PC-3 (cell line): ENCODE data around the gene CASZ1. TPM values are rescaled to one million over a fixed set of nuclear protein-coding genes. Genes with fewer than 3 reads are reported as not detected.
A peak's percentile ranks its signal among the peaks of the same experiment; 100 is the strongest.

Source experiments
- ATAC-seq: fragments of 200-7000 bp; cut with Tn5 transposase; 2 replicates; pipeline ENCODE4 v1.9.1; 2020; ENCODE audit warnings: mild to moderate bottlenecking, moderate library complexity
- BruUV-seq: library from RNA; stranded (reverse); fragments of 400-500 nt; replicated peaks from 2 replicates; lab custom pipeline; 2021; lab: Mats Ljungman, UMichigan
- CTCF ChIA-PET: fragments of 300-600 bp; sonication (Branson Sonifier 250); formaldehyde crosslinking; loops from one replicate; lab custom pipeline; 2022; ENCODE audit warnings: antibody characterized with exemption; lab: Charles Lee
- POLR2A ChIA-PET: fragments of 300-600 bp; sonication (Branson Sonifier 250); formaldehyde crosslinking; loops from one replicate; lab custom pipeline; 2022; ENCODE audit warnings: antibody characterized with exemption; ENCODE audit not compliant: unreplicated experiment; lab: Charles Lee
- DNase-seq: peaks from one replicate; pipeline ENCODE4 v3.0.0-alpha.2; 2015
- H2AFZ ChIP-seq: fragments of 300-600 bp; sonication (generic); 2 replicates; pipeline ENCODE4 v1.6.0; 2016; ENCODE audit warnings: antibody characterized with exemption, low read length
- H3F3A ChIP-seq: fragments of 300-600 bp; sonication (generic); one replicate; pipeline ENCODE4 v1.6.0; 2017; ENCODE audit warnings: antibody characterized with exemption, low read length, control low read depth, mild to moderate bottlenecking; ENCODE audit not compliant: unreplicated experiment
- H3K27ac ChIP-seq: fragments of 300-600 bp; sonication (generic); 2 replicates; pipeline ENCODE4 v1.5.1; 2016; ENCODE audit warnings: mild to moderate bottlenecking, low read length
- H3K27me3 ChIP-seq: fragments of 300-600 bp; sonication (generic); 2 replicates; pipeline ENCODE4 v1.6.1; 2016; ENCODE audit warnings: low read length, mixed read lengths
- H3K36me3 ChIP-seq: fragments of 300-600 bp; sonication (generic); 2 replicates; pipeline ENCODE4 v1.6.1; 2016; ENCODE audit warnings: low read depth, mixed run types, low read length, mixed read lengths
- H3K4me1 ChIP-seq: fragments of 300-600 bp; sonication (generic); 2 replicates; pipeline ENCODE4 v1.5.1; 2016; ENCODE audit warnings: low read length; ENCODE audit not compliant: insufficient read depth
- H3K4me2 ChIP-seq: fragments of 300-600 bp; sonication (generic); 2 replicates; pipeline ENCODE4 v1.6.0; 2016; ENCODE audit warnings: low read length
- H3K4me3 ChIP-seq: fragments of 300-600 bp; sonication (generic); 2 replicates; pipeline ENCODE4 v1.5.1; 2016; ENCODE audit warnings: mild to moderate bottlenecking, low read length, mixed read lengths
- H3K79me2 ChIP-seq: fragments of 300-600 bp; sonication (generic); 2 replicates; pipeline ENCODE4 v1.6.1; 2017; ENCODE audit warnings: low read length, mixed read lengths
- H3K9ac ChIP-seq: fragments of 300-600 bp; sonication (generic); 2 replicates; pipeline ENCODE4 v1.6.0; 2016; ENCODE audit warnings: mild to moderate bottlenecking, low read length
- H3K9me2 ChIP-seq: fragments of 300-600 bp; sonication (generic); replicated peaks from 2 replicates; pipeline ENCODE4 v1.6.1; 2016; ENCODE audit warnings: mixed run types, low read length, mixed read lengths
- H3K9me3 ChIP-seq: fragments of 300-600 bp; sonication (generic); 2 replicates; pipeline ENCODE4 v1.6.1; 2016; ENCODE audit warnings: low read length, mixed read lengths
- H4K20me1 ChIP-seq: fragments of 300-600 bp; sonication (generic); 2 replicates; pipeline ENCODE4 v1.6.1; 2016; ENCODE audit warnings: low read length, mixed read lengths
- EZH2 ChIP-seq: fragments of 300-600 bp; sonication (generic); IDR thresholded peaks from one replicate; pipeline ENCODE4 v1.6.1; 2017; ENCODE audit warnings: antibody characterized with exemption, mild to moderate bottlenecking, low read length; ENCODE audit not compliant: unreplicated experiment
- EZH2phosphoT487 ChIP-seq: fragments of 300-600 bp; sonication (generic); IDR thresholded peaks from 2 replicates; pipeline ENCODE4 v1.6.1; 2018; ENCODE audit warnings: mild to moderate bottlenecking, antibody characterized with exemption, low read length, borderline replicate concordance
- intact Hi-C: fragments of 100-400 bp; cut with micrococcal nuclease; formaldehyde crosslinking; loops from 2 replicates; pipeline ENCODE4 v1.9.0; 2023
- total RNA-seq: library from RNA; depleted of rRNA; stranded (reverse); fragments of >200 nt; gene quantifications from 2 replicates; pipeline ENCODE4 v1.2.3, GENCODE V29; 2014
- TF ChIP-seq, protein P1 (sequence below): fragments of 300-600 bp; sonication (generic); conservative IDR thresholded peaks from 2 replicates; pipeline ENCODE4 v1.5.1; 2017; ENCODE audit warnings: antibody characterized with exemption, low read depth, mild to moderate bottlenecking, low read length

Gene CASZ1
- total RNA-seq, 1 experiment from 2014 or later, result 12.8 TPM

DNA sequence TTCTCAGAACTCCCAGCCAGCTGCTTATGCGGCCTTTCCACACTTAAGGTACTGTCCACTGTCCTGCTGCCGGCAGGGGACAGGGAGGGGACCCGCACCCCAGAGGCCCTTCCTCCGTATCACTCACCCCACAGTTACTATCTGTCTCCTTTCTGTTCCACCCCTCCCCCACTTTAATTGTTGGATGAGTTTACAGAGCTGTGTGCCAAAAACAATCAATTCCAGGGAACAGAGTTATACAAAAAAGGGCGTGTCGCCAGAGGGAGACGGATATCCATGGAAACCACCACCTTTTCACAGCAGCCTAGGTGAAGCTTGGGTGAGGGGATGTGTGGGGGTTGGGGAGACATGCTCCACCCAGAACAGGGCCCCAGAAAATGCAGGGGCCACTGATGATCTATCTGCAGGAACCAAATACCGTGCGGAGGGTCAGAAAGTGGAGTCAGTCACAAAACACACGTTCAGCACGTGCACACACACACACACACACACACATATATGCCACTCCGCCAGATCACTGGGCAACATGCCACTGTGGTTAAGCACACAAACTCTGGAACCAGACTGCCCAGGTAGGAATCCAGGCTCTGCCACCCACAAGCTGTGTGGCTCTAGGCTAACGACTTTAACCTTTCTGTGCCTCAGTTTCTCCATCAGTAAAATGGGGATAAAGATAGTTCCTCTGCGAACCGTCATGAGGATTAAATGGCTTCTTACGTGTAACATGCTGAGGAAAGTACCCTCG is 30.5 kb downstream of the CASZ1 start:
- TF ChIP-seq, protein P1, sequence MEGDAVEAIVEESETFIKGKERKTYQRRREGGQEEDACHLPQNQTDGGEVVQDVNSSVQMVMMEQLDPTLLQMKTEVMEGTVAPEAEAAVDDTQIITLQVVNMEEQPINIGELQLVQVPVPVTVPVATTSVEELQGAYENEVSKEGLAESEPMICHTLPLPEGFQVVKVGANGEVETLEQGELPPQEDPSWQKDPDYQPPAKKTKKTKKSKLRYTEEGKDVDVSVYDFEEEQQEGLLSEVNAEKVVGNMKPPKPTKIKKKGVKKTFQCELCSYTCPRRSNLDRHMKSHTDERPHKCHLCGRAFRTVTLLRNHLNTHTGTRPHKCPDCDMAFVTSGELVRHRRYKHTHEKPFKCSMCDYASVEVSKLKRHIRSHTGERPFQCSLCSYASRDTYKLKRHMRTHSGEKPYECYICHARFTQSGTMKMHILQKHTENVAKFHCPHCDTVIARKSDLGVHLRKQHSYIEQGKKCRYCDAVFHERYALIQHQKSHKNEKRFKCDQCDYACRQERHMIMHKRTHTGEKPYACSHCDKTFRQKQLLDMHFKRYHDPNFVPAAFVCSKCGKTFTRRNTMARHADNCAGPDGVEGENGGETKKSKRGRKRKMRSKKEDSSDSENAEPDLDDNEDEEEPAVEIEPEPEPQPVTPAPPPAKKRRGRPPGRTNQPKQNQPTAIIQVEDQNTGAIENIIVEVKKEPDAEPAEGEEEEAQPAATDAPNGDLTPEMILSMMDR, result no peak
- no peak for TF ChIP-seq EZH2phosphoT487
- no peak for TF ChIP-seq EZH2
- ChIA-PET POLR2A (no interaction called here), CTCF (no interaction called here)
- H3K4me1 ChIP-seq, result peaks cover 34% of the 10 kb centered on the region
- no peaks in the 10 kb centered on the region for H3K9me2 ChIP-seq
- H3K27ac ChIP-seq, result no peak overlapping the region
- H3K4me2 ChIP-seq, result peak overlapping the region; percentile 51; the same call in 1 of the 2 replicates
- intact Hi-C loops, result no loop called here
- H3K9me3 ChIP-seq, result no peaks in the 10 kb centered on the region
- no peaks in the 10 kb centered on the region for H4K20me1 ChIP-seq
- no peak overlapping the region for H3K9ac ChIP-seq
- no peaks in the 10 kb centered on the region for H3K79me2 ChIP-seq
- DNase-seq (peak; percentile 67), ATAC-seq (peak; percentile 48; the same call in 1 of the 2 replicates)
- no peaks in the 10 kb centered on the region for H3F3A ChIP-seq
- H3K4me3 ChIP-seq, result no peak overlapping the region
- no TSS peak for BruUV-seq
- H2AFZ ChIP-seq, result 0 out of 2 replicates have a peak overlapping the region, but pooled peaks have one; percentile 15
- H3K36me3 ChIP-seq, result no peaks in the 10 kb centered on the region
- no peaks in the 10 kb centered on the region for H3K27me3 ChIP-seq

DNA sequence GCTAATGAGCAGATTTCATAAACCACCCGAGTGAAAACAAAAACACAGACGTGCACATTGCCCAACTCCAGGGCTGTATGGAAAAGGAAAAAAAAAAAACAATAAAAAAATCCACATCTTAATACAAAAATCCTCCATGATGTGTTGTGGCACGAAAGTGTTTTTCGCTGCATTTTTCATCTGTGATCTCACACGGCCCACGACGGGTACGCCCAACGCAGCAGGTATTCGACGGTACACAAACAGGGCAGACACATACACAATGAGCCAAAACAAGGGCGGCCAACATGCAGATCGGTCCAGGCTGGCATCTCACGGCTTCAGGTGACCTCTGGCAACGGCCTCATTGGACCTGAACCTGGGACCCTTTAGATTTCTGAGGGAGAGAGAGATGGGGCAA is 31.1 kb downstream of the CASZ1 start:
- ChIA-PET POLR2A (no interaction called here), CTCF (no interaction called here)
- H3K79me2 ChIP-seq, result no peaks in the 10 kb centered on the region
- H3K4me1 ChIP-seq, result peaks cover 37% of the 10 kb centered on the region
- no TSS peak for BruUV-seq
- no peaks in the 10 kb centered on the region for H3K27me3 ChIP-seq
- no peak overlapping the region for H3K9ac ChIP-seq
- TF ChIP-seq EZH2 (no peak), EZH2phosphoT487 (no peak)
- TF ChIP-seq, protein P1, result no peak
- ATAC-seq (no peak), DNase-seq (no peak)
- H3K27ac ChIP-seq, result no peak overlapping the region
- no peaks in the 10 kb centered on the region for H3K9me3 ChIP-seq
- no peak overlapping the region for H2AFZ ChIP-seq
- H3K4me3 ChIP-seq, result no peak overlapping the region
- no peaks in the 10 kb centered on the region for H3K36me3 ChIP-seq
- H3F3A ChIP-seq, result no peaks in the 10 kb centered on the region
- H4K20me1 ChIP-seq, result no peaks in the 10 kb centered on the region
- H3K4me2 ChIP-seq, result peak overlapping the region; percentile 51; the same call in 1 of the 2 replicates
- H3K9me2 ChIP-seq, result no peaks in the 10 kb centered on the region
- intact Hi-C loops, result no loop called here

DNA sequence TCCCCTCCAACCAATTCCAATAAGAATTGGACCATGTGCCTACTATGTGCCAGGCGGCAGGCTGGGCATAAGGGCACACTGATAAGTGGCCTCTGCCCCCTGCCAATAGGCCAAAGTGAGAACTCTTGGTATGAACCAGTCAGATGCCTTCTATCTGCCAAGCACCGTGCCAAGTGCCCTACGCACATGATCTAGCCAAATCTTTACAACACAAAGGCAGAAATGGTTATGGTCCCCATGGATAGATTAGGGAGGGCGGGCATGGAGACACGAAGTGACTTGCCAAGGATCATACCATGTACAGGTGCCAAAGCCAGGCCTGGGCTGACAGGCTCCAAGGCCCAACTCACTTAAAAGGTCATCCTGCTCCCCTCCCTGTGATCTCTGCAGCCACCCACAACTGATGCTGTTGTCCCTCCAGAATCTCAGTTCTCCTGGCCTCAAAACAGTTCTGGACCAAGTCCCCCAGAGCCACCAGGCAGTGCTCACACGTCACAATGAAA is 32.1 kb downstream of the CASZ1 start:
- no peaks in the 10 kb centered on the region for H3K27me3 ChIP-seq
- no peak overlapping the region for H3K9ac ChIP-seq
- H4K20me1 ChIP-seq, result no peaks in the 10 kb centered on the region
- no peak overlapping the region for H3K4me2 ChIP-seq
- no peaks in the 10 kb centered on the region for H3K79me2 ChIP-seq
- intact Hi-C loops, result no loop called here
- no peaks in the 10 kb centered on the region for H3K9me2 ChIP-seq
- no peaks in the 10 kb centered on the region for H3K36me3 ChIP-seq
- no peak overlapping the region for H2AFZ ChIP-seq
- H3K9me3 ChIP-seq, result no peaks in the 10 kb centered on the region
- H3K27ac ChIP-seq, result no peak overlapping the region
- DNase-seq (no peak), ATAC-seq (no peak)
- no TSS peak for BruUV-seq
- H3K4me3 ChIP-seq, result no peak overlapping the region
- ChIA-PET CTCF (no interaction called here), POLR2A (no interaction called here)
- TF ChIP-seq EZH2phosphoT487 (no peak), EZH2 (no peak)
- TF ChIP-seq, protein P1, result no peak
- no peaks in the 10 kb centered on the region for H3F3A ChIP-seq
- peaks cover 45% of the 10 kb centered on the region for H3K4me1 ChIP-seq
